Testis (tissue), 2 donors: ENCODE results near the gene MYH11.

Experiments
- POLR2A ChIP-seq: fragments of 450-650 bp; IDR thresholded peaks from one replicate; pipeline ENCODE4 v1.6.1; 2017; ENCODE audit warnings: antibody characterized with exemption, mild to moderate bottlenecking, moderate library complexity
- TF ChIP-seq, protein P1 (sequence below), 3 experiments: fragments of 450-650 bp in 2 of 3; fragments of 200-600 bp in 1 of 3; sonication (generic) in 1 of 3; IDR thresholded peaks; one replicate each; pipeline ENCODE4 v1.5.1; 2016 to 2019; ENCODE audit warnings: antibody characterized with exemption in 3 of 3, mild to moderate bottlenecking in 2 of 3, moderate library complexity in 1 of 3

DNA sequence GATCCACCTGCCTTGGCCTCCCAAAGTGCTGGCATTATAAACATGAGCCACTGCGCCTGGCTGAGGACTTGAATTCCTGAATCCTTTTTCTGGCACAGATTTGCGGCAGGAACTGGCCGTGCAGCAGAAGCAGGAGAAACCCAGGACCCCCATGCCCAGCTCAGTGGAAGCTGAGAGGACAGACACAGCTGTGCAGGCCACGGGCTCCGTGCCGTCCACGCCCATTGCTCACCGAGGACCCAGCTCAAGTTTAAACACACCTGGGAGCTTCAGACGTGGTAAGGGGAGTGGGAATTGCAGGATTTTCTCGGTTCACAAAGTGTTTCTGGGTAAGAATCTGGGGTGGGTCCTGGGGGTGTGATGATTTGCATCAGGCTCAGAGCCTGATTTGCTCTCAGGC is 165.8 kb downstream of the MYH11 start:
- TF ChIP-seq, protein P1, sequence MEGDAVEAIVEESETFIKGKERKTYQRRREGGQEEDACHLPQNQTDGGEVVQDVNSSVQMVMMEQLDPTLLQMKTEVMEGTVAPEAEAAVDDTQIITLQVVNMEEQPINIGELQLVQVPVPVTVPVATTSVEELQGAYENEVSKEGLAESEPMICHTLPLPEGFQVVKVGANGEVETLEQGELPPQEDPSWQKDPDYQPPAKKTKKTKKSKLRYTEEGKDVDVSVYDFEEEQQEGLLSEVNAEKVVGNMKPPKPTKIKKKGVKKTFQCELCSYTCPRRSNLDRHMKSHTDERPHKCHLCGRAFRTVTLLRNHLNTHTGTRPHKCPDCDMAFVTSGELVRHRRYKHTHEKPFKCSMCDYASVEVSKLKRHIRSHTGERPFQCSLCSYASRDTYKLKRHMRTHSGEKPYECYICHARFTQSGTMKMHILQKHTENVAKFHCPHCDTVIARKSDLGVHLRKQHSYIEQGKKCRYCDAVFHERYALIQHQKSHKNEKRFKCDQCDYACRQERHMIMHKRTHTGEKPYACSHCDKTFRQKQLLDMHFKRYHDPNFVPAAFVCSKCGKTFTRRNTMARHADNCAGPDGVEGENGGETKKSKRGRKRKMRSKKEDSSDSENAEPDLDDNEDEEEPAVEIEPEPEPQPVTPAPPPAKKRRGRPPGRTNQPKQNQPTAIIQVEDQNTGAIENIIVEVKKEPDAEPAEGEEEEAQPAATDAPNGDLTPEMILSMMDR (IDR thresholded peaks at IDR 0.05), result no peak
- no peak for TF ChIP-seq POLR2A
